AG09309 (cell line): ENCODE measurements around the gene NXNL1.
A peak's percentile ranks its signal among the peaks of the same experiment; 100 is the strongest.

Source experiments
- DNase-seq: peaks from one replicate; pipeline ENCODE4 v3.0.0-alpha.2; 2010; ENCODE audit warnings: low read depth
- H3K4me3 ChIP-seq: 2 replicates; pipeline ENCODE4 v1.5.1; 2011; ENCODE audit warnings: mild to moderate bottlenecking, low read depth, low read length, moderate library complexity; ENCODE audit not compliant: control insufficient read depth
- CTCF ChIP-seq: IDR thresholded peaks from 2 replicates; pipeline ENCODE4 v1.5.1; 2011; ENCODE audit warnings: mild to moderate bottlenecking, low read depth, low read length, inconsistent platforms; ENCODE audit not compliant: insufficient read depth, control insufficient read depth; ENCODE audit errors: missing control alignments

NXNL1 gene

GRCh38 chr19:17473041-17473440 is 12.3 kb upstream of the NXNL1 start:
- TF ChIP-seq CTCF: no peak
- DNase-seq: no peak
- no peak overlapping the region for H3K4me3 ChIP-seq

DNA sequence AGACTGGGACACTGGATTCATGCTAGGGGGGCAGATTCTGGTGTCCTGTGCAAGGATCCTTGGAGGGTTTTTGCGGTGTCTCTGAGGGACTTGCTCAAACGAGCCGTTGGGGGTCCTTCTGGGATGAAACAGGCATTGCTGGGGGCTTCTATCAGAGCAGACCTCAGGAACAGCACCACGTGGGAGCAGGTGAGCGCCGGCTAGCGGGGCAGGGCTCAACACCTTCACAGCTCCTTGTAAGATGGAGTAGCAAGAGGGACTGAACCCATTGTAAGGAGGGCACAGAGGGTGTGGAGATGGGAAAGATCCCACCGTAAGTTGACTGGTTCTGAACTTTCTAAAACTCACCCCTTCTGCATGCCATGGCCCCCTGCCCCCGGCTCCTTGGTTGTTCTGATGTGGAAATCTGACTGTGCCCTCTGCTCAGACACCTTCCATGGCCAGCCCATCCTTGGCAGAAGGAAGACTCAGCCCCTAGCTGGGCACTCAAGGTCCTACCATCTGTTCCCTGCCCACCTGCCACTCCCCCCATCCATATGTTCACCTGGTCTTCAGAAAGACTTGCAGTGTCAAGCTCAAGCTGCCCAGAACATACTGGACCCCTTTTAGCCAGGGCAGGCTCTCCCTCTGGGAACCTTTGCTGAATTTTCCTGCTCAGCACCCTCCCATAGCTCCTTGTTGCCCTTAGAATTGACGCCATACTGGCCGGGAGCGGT is 10.8 kb upstream of the NXNL1 start:
- H3K4me3 ChIP-seq: peak overlapping the region; percentile 82
- DNase-seq: no peak
- TF ChIP-seq CTCF: no peak

DNA sequence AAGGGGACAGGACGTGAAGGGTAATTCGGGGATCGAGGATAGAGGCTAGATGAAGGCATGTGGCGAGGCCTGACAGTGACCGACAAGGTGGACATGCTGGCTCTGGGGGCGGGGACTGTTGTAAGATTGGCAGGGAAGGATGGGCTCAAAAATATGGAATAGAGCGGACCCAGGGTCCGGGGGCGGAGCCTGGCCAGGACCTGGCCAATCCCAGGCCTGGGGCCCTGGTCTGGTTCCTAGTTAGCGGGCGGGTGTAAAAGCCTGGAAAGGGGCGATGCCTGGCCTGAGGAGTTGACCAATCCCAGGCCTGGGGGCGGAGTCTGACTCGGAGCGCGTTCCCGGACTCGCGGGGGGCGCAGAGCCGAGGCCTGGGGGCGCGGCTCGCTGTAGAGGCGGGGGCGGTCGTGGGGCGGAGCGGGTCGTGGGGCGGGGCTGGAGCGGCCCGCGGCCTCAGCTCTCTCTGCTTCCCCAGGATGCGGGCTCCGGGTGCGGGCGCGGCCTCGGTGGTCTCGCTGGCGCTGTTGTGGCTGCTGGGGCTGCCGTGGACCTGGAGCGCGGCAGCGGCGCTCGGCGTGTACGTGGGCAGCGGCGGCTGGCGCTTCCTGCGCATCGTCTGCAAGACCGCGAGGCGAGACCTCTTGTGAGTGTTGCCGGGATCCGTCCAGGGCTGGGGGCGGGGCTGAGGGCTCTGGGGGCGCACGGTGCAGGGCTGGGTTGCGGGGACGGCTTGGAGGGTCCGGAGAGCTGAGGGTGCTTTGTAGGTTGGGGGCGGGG is 9.5 kb upstream of the NXNL1 start, which contains the start of gene SLC27A1:
Gene SLC27A1 (plus strand): TSS at position 457 of the 774 bp plus-strand sequence. CDS start 17 bp downstream, at position 474.
- H3K4me3 ChIP-seq: peak within 1 kb of the TSS; percentile 82
- no peak for TF ChIP-seq CTCF
- peak; percentile 93 for DNase-seq

GRCh38 chr19:17469481-17470067 is 8.8 kb upstream of the NXNL1 start:
- H3K4me3 ChIP-seq: peak overlapping the region; percentile 82
- no peak for TF ChIP-seq CTCF
- DNase-seq: peak; percentile 74

GRCh38 chr19:17469092-17469480 is 8.4 kb upstream of the NXNL1 start:
- no peak for DNase-seq
- TF ChIP-seq CTCF: no peak
- H3K4me3 ChIP-seq: peak overlapping the region; percentile 82

- no peak for TF ChIP-seq CTCF
- no peak overlapping the region for H3K4me3 ChIP-seq
- DNase-seq: no peak
Measured at GRCh38 chr19:17468302-17469091, 7.8 kb upstream of the NXNL1 start.
